Cerebellar cortex (tissue), 1 donor: ENCODE measurements around the gene SYCN.

Source experiments
- DNase-seq: peaks from one replicate; pipeline ENCODE4 v3.0.0-alpha.2; 2015; ENCODE audit warnings: low spot score

Gene SYCN

DNA sequence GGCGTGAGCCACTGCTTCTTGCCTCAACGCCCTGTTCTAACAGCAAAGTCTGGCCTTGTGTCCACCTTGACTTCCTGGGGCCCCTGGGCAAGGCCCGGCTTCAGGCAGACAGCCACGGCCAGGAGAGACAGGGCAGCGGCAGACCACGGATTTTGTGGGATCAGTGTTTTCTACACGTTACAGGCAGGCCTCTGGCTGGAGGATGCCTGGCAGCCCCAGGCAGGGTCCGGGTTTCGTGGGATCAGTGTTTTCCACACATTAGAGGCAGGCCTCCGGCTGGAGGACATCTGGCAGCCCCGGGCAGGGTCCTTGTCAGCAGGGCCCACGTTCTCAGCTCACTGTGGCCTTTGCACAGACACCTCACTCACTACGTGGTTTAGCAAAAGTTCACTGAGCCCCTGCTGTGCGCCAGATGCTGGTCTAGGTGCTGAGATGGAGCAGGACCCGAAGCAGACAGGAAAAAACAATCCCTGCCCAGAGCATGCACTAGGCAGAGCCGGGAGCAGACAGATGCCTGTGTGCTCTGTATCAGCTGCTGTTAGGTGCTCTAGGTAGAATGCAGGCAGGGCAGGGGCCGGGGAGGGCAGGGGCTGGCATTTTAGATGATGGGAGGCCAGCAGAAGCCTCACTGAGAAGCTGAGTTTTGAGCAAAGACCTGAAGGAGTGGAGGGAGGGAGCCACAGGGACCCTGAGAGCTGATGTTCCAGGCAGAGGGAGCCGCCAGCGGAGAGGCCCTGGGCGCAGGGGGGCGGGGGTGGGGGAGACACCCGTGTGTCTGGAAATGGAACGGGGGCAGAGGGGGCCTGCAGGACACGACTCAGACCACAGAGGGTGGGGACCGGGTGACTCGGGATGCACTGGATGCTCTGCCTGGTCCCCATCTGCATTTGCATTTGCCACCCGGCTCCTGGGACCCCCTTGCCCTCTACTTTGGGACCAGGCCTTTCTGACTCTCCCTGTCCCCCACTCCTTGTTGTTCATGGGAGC, 32.3 kb downstream of the SYCN start:
- no peak for DNase-seq

DNA sequence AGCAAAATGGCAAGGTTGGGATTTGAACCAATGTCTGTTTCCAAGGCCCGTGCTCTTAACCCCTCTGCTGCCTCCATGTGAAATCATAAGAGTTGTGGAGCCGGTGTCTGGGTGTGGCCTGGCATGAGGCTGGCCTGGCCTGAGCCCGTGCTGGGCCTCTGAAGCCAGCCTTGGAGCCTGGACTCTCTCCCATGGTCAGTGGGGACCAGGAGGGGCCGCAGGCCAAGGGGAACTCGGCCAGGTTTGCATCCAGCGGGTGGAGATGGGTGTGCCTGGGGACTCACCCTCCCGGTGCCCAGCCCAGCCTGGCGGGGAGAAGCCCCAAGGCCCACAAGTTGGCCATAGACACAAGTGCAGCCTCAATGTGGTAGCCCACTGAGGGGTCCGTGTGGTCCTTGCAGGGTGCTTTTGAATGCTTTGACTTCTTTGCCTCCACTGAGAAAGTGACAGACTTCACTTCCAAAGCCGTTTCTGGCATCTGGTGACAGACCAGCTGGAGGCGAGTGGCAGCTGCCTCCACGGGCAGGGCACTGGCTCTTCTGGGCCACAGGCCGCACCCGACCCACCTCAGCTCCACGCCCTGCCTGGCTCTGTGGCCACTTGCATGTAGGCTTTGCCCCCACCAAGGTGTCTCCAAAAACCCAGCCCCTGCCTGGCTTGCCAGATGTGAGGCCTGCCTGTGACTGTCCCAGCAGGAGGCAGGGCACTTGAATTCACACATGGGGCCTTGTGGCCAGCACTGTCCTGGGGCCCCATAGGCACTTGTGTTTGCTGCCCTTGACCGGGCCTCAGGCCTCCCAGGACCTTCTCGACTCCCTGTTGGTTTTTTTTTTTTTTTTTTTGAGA, 33.5 kb downstream of the SYCN start:
- DNase-seq = no peak

DNA sequence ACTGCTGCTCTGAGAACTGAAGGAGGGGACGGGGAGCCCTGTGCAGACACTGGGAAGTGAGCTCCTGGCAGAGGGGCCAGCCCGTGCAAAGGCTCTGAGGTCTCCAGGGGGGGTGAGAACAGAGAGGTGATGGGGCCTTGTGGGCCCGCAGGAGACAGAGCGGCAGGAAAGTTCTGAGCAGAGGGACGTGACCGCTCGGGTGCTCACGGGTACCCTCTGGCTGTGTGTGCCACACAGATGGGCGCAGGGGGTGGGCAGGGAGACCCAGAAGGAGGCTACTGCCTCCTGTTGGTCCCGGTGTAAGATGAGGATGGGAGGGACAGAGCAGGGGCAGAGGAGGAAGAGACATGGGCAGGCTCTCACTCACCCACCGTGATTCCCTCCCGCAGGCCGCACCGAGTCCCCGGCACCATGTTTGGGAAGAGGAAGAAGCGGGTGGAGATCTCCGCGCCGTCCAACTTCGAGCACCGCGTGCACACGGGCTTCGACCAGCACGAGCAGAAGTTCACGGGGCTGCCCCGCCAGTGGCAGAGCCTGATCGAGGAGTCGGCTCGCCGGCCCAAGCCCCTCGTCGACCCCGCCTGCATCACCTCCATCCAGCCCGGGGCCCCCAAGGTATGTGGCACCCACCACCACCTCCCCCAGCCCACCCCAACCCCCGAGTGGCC, 34.8 kb downstream of the SYCN start:
- no peak for DNase-seq

DNA sequence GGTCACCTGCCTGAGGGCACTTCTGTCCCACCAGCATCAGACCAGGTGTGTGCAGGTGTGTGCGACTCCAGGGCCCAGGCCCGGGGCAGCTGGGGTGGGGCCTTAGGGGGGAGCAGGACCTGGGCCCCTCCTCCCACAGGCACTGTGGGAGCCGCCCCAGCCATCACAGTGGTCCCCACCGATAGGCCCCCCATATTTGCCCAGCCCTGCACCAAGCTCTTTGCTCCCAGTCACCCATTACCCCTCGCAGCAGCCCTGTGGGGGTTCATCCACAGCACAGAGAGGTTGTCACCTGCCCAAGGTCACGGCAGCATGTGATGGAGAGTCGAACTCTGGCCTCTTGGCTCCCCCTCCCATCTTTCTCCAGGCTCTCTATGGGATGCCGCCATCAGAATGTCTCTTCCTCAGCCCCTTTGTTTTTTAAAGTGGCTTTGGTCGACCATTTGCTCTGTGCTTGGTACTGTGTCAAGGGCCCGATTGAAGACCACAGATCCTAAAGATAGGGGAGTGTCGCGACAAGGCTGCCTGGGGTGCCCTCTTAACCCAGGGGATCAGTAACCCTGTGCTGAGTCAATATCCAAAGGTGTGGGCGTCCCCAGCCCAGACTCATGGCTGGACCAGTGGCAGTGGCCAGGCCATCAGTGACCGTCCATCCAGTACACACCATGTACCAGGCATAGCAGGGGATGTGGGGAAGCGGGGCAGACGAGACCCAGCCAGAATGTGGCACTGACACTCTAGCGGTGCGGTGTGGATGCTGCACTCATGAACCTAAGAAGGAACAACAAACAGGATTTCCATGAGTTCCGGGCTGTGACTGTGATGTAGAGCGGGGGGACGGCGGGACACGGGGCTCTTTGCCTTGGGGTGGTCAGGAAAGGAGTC, 35.6 kb downstream of the SYCN start:
- no peak for DNase-seq

DNA sequence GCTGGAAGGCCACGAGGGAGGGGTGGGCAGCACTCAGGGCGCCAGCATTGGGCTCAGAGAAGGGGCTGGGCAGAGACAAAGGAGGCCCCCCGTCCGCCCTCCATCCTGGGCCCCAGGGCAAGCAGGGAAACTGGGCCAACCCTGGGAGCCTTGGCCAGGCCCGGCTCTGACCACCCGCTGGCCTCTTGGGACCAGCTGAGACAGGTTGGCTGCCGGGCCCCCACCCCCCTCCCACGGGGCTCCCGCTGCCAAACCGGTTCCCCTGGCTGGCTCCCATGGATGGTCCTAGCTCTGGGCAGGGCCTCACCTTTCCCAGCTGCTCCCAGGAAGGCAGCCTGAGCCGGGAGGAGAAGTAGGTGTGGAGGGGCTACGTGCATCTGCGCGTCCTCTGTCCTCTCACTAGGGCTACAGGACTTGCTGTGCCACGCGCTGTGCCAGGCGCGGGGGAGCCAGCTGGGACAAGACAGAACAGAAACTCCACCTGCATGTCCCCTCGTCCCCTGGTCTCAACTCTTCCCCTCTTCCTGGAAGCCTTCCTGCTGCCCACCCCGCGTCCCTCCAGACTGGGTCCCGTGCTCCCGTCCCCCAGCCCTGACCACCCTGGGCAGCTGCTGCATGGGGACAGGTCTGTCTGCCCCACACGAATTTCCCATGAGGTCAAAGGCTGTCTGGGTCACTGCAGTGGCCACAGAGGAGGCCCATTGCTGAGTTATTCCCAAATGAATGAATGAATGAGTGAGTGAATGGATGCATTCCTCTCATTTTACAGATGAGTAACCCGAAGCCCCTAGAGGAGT, 36.4 kb downstream of the SYCN start:
- no peak for DNase-seq

- peak; percentile 27 for DNase-seq
These were observed 37.3 kb downstream of the SYCN start for GRCh38 chr19:39166571-39167391.

DNA sequence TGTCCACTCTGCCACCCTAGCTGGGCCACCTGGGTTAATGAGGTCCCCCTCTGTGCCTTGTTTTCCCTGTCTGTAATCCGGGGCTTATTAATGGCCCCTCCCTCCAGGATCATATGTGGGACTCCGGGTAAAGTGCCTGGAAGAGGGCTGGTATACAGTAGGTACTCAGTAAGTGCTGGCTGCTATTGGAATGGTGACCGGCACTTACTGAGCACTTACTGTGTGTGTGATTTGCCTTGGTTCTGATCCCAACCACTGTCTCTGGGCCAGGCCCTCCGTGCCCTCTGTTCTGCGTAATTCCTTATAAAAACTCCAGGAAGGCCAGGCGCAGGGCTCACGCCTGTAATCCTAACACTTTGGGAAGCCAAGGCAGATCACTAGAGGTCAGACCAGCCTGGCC, 38.2 kb downstream of the SYCN start:
- no peak for DNase-seq

DNA sequence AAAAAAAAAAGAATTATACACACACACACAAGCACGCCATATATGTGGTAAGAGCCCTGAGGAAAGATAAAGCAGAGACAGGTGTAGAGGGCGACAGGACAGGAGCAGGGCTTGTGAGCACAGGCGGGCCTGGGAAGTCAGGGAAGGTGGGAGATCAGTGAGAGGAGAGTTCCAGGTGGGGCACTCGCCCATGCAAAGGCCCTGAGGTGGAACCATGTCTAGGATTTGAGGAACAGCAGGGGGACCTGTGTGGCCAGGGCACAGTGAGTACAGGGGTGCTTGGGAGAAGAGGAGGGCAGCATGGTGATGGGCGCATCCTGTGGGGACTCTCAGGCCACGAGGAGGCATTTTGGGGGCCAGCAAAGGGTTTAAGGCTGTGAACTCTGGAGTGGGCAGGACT, 39.8 kb downstream of the SYCN start:
- DNase-seq = no peak

- DNase-seq = no peak
These were observed 40.4 kb downstream of the SYCN start for GRCh38 chr19:39163621-39164020.

GRCh38 chr19:39162441-39163043, 41.5 kb downstream of the SYCN start:
- DNase-seq = no peak

DNA sequence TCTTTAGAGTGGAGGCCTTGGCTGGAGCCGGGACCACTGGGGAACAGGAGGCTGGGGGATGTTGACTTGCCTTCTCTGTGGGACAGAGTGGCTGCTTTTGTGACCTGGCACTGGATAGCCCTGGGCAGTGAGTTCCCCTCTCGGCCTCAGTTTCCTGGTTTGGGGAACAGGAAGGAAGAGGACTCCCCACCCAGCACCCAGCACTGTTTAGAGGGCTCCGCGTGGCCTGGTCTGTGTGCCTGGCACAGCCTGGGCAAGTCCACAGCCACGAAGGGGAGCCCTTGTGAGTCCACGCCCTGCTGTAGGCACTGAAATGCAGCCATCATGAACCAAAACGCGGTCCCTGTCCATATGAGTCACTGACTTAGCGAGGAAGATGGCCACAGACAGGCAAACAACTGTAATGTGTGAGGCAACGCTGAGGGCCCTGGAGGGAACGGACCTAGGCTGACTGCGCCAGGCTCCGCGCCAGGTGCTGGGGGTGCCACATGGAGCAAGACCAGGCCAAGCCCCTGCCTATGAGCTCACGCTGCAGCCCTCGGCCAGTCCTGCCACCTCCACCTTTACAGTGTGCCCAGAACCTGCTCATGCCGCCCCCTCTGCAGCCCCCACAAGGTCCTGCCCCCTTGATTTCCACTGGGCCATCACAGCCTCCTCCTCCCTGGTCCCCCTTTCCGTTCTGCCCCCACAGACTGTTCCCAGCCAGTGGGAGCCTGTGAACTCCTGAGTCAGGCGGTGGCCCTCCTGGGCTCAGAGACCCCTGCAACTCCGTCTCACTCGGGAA, 43.0 kb downstream of the SYCN start:
- no peak for DNase-seq

DNA sequence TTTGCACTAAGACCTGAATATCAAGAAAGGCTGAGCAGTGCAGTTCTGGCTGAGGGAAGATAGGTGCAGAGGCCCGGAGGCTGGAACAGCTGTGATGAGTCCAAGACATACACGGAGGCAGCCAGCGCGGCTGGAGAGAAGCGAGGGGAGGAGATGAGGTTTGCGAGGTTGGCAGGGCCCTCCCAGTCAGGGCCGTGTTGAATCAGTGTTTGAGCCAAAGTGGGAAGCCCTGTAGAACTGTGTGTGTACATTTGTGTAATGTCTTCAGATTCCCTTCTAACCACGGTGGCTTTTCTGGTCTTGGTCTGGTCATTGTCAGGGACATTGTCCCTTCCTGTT, 43.6 kb downstream of the SYCN start:
- no peak for DNase-seq

- DNase-seq = no peak
These were observed 45.3 kb downstream of the SYCN start for GRCh38 chr19:39158646-39159260.

- no peak for DNase-seq
These were observed 46.1 kb downstream of the SYCN start for GRCh38 chr19:39157997-39158389.

DNA sequence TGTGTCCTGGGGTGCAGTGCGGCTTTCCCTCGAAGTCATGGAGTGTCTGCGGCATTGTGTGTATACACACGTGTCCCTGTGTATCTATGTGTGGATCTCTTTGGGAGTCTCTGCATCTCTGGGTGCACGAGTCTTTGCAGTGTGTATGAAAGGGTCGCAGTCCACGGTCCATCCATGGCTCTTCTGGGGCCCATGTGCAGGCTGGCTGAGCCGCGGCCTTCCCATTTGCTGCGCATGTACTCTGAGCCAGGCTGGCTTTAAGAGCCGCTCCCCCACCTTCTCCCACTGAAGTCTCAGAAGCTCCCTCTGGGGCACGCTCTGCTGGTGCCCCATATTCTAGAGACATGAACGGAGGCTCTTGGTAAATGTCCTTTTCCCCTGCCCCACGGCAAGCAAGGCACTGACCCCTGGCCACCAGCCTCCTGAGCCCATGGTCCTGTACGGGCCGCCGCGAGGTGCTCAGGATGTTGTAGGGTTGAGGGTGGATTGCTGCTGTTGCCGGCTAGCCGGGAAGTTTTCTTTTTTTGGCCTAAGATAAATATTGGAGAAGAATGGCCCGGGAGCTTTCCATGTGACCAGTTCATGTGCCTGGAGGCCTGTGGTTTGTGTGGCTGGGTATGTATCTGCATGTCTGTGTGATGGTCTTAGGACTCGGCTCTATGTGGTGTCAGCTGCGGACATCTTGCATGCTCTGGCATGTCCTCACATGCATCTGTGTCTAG, 46.6 kb downstream of the SYCN start:
- DNase-seq = no peak

DNA sequence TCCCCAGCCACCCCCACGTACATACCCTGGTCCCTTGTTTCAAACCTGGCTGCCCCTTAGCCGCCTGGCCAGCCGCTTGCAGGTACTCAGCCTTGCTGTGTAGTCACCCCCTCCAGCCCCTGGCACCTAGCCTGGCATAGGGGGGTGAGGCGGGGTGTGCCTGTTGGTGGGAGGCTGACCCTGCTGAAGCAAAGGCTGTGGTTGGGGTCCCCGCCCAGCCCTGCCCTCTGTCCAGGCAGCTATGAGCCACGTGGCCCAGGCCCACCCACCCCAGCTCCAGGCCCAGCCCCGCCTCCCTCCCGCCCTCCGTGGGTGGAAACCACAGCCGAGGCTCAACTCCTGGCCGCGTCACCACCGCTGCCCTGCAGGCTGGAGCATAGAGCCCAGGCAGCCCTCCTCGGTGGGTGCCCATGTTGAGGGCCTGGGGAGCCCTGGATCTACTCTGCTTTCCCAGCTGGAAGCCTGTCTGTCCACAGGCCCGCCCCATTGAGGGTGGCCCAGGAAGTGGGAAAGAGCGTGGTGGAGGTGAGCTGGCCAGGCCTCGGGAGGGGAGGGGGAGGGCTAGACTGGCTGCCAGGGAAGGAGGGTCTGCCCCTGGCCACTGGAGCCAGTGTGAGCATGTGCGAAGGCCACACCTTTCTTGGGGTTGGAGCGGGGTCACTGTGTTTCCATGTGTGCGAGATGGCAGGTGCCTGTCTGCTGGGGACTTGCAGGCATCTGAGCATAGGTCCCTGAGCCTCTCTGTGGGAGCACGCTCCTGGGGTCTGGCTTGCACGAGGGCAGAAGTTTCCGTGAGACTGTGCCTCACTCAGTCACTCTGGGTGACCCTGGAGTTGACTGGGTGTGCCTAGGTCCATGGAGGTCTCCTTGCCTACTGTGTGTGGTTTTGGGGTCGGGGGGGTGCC, 47.5 kb downstream of the SYCN start:
- DNase-seq = no peak
